Measurements from ENCODE around the gene AGT.
"Not testable (repeated sequence)": the region's sequence is repeated elsewhere in the genome, so short reads cannot be mapped to it uniquely, and the experiment has no call there.

Gene AGT

GRCh38 chr1:230725256-230726012 lies 11.5 kb upstream of the AGT start:
- TF ChIP-seq SP1 (IDR thresholded peaks at IDR 0.05) (no peak), FOXK2 (IDR thresholded peaks at IDR 0.05) (no peak), LEF1 (IDR thresholded peaks at IDR 0.05; ENCODE audit: borderline replicate concordance) (no peak), HDGF (IDR thresholded peaks at IDR 0.05; ENCODE audit: borderline replicate concordance) (no peak), L3MBTL2 (conservative IDR thresholded peaks at IDR 0.05) (no peak), CTBP1 (IDR thresholded peaks at IDR 0.05; ENCODE audit: borderline replicate concordance) (no peak), FOXM1 (IDR thresholded peaks at IDR 0.05; ENCODE audit: borderline replicate concordance) (no peak), SUZ12 (IDR thresholded peaks at IDR 0.05) (no peak)
- DNase-seq (ENCODE audit: extremely low spot score), result no peak
- POLR2A ChIA-PET, result no interaction called here
- CTCF ChIA-PET, result no interaction called here

DNA sequence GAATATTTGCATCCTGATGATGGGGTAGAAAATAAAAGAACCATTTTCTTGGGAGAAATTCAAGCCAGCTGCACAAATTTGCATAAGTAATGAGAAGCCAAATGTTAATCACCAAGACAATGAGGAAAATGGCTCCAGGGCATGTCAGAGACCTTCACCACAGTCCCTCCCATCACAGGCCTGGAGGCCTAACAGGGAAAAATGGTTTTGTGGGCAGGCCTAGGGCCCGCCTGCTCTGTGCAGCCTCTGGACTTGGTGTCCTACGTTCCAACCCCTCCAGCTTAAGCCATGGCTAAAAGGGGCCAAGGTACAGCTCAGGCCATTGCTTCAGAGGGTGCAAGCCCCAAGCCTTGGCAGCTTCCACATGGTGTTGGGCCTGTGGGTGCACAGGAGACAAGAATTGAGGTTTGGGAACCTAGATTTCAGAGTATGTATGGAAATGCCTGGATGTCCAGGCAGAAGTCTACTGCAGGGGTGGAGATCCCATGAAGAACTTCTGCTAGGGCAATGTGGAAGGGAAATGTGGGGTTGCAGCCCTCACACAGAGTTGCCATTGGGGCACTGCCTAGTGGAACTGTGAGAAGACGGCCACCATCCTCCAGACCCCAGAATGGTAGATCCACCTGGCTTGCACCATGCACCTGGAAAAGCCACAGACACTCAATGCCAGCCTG lies 8.1 kb upstream of the AGT start:
- CTCF ChIA-PET; POLR2A ChIA-PET; DNase-seq (ENCODE audit: extremely low spot score): not testable (repeated sequence)

- no peak for DNase-seq (ENCODE audit: extremely low spot score)
- POLR2A ChIA-PET, result no interaction called here
- no peak for TF ChIP-seq BHLHE40 (IDR thresholded peaks at IDR 0.05; ENCODE audit: borderline replicate concordance)
- no peak for TF ChIP-seq PKNOX1 (IDR thresholded peaks at IDR 0.05)
- TF ChIP-seq FOXA1 (IDR thresholded peaks at IDR 0.05), result no peak
- no peak for TF ChIP-seq FOXK2 (IDR thresholded peaks at IDR 0.05)
- no peak for TF ChIP-seq ARNT (IDR thresholded peaks at IDR 0.05)
- CTCF ChIA-PET, result no interaction called here
Measured at GRCh38 chr1:230717251-230717650, 3.3 kb upstream of the AGT start.

- CTCF ChIA-PET, result interaction anchor here (0.7 kb wide), 1 partner anchor 74 kb away, joined by 3 read pairs; no protein-coding TSS in a partner anchor
- POLR2A ChIA-PET; DNase-seq (ENCODE audit: extremely low spot score): not testable (repeated sequence)
Measured at GRCh38 chr1:230716453-230716852, 2.5 kb upstream of the AGT start.

- CTCF ChIA-PET, result no interaction called here
- no peak for DNase-seq (ENCODE audit: extremely low spot score)
Measured at GRCh38 chr1:230715510-230715909, 1.6 kb upstream of the AGT start.

DNA sequence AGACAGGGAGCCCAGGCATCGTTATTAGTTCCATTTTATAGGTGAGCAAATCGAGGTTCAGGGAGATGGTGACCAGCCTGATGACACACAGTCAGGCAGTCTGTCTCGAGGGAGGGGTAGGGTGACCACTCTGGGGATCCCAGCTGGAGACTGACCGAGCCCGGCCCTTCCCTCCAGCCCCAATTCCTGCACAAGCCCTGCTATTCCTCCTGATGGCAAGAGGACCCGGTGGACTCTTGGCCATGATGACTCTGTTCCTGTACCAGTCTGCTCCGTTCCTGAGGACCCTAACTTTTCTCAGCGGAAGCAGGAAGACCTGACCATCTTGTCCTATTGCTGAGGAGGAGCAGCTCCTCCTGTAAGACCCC lies 391 bp downstream of the AGT start:
- ChIA-PET POLR2A (no interaction called here), CTCF (interaction anchor here (0.5 kb wide), 1 partner anchor 547 kb away, joined by 3 read pairs; no protein-coding TSS in a partner anchor)
- TF ChIP-seq TARDBP (IDR thresholded peaks at IDR 0.05) (no peak), HDGF (IDR thresholded peaks at IDR 0.05; ENCODE audit: borderline replicate concordance) (no peak), NFRKB (IDR thresholded peaks at IDR 0.05) (no peak), FOXK2 (IDR thresholded peaks at IDR 0.05) (no peak), SP1 (IDR thresholded peaks at IDR 0.05) (no peak), PKNOX1 (IDR thresholded peaks at IDR 0.05) (no peak), FOXM1 (IDR thresholded peaks at IDR 0.05; ENCODE audit: borderline replicate concordance) (no peak), ZNF384 (IDR thresholded peaks at IDR 0.05) (no peak), BHLHE40 (IDR thresholded peaks at IDR 0.05; ENCODE audit: borderline replicate concordance) (no peak), SUZ12 (IDR thresholded peaks at IDR 0.05) (no peak), FOXA1 (IDR thresholded peaks at IDR 0.05) (no peak), LEF1 (IDR thresholded peaks at IDR 0.05; ENCODE audit: borderline replicate concordance) (no peak), L3MBTL2 (conservative IDR thresholded peaks at IDR 0.05) (no peak), ELF4 (IDR thresholded peaks at IDR 0.05) (no peak)
- no peak for DNase-seq (ENCODE audit: extremely low spot score)

More at GRCh38 chr1:230715510-230715909, 1.6 kb upstream of the AGT start:
- POLR2A ChIA-PET, result no interaction called here
- TF ChIP-seq SP1 (IDR thresholded peaks at IDR 0.05), result no peak
- no peak for TF ChIP-seq ZNF384 (IDR thresholded peaks at IDR 0.05)
- no peak for TF ChIP-seq FOXA1 (IDR thresholded peaks at IDR 0.05)
- no peak for TF ChIP-seq FOXM1 (IDR thresholded peaks at IDR 0.05; ENCODE audit: borderline replicate concordance)
- TF ChIP-seq ARNT (IDR thresholded peaks at IDR 0.05), result no peak
- no peak for TF ChIP-seq HDGF (IDR thresholded peaks at IDR 0.05; ENCODE audit: borderline replicate concordance)
- TF ChIP-seq PKNOX1 (IDR thresholded peaks at IDR 0.05), result no peak
- no peak for TF ChIP-seq NFRKB (IDR thresholded peaks at IDR 0.05)
- no peak for TF ChIP-seq FOXK2 (IDR thresholded peaks at IDR 0.05)
- no peak for TF ChIP-seq LEF1 (IDR thresholded peaks at IDR 0.05; ENCODE audit: borderline replicate concordance)
- TF ChIP-seq L3MBTL2 (conservative IDR thresholded peaks at IDR 0.05), result no peak
- no peak for TF ChIP-seq TARDBP (IDR thresholded peaks at IDR 0.05)
- TF ChIP-seq BHLHE40 (IDR thresholded peaks at IDR 0.05; ENCODE audit: borderline replicate concordance), result no peak
- TF ChIP-seq SUZ12 (IDR thresholded peaks at IDR 0.05), result no peak
- TF ChIP-seq ELF4 (IDR thresholded peaks at IDR 0.05), result no peak

DNA sequence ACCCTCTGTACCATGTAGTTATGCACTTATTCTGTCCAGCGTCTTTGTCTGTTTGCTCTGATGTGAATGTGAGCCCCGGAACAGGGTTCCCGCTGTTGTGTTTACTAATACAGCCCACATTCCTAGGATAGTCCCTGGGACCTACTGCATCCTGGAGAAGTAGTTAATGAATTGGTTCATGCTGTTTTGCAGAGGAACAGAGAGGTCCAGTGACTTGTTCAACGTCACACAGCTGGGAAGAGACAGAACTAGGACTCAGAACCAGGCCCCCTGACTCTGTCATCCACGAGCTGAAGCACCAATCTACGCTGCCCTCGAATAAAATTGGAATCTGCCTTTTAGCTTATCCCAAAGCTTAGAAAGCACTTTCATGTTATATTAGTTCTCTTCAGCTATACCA lies 784 bp downstream of the AGT start:
- POLR2A ChIA-PET, result no interaction called here
- no peak for DNase-seq (ENCODE audit: extremely low spot score)
- TF ChIP-seq LEF1 (IDR thresholded peaks at IDR 0.05; ENCODE audit: borderline replicate concordance) (no peak), TARDBP (IDR thresholded peaks at IDR 0.05) (no peak), HDGF (IDR thresholded peaks at IDR 0.05; ENCODE audit: borderline replicate concordance) (no peak), SUZ12 (IDR thresholded peaks at IDR 0.05) (no peak), PKNOX1 (IDR thresholded peaks at IDR 0.05) (no peak), ELF4 (IDR thresholded peaks at IDR 0.05) (no peak), CTBP1 (IDR thresholded peaks at IDR 0.05; ENCODE audit: borderline replicate concordance) (no peak), BHLHE40 (IDR thresholded peaks at IDR 0.05; ENCODE audit: borderline replicate concordance) (no peak), L3MBTL2 (conservative IDR thresholded peaks at IDR 0.05) (no peak), FOXA1 (IDR thresholded peaks at IDR 0.05) (no peak), FOXK2 (IDR thresholded peaks at IDR 0.05) (no peak), ARNT (IDR thresholded peaks at IDR 0.05) (no peak), NFRKB (IDR thresholded peaks at IDR 0.05) (no peak), SP1 (IDR thresholded peaks at IDR 0.05) (no peak), ZNF384 (IDR thresholded peaks at IDR 0.05) (no peak), FOXM1 (IDR thresholded peaks at IDR 0.05; ENCODE audit: borderline replicate concordance) (no peak)
- CTCF ChIA-PET, result interaction anchor here (0.5 kb wide), 1 partner anchor 546 kb away, joined by 3 read pairs; no protein-coding TSS in a partner anchor

Measured in HEK293T (cell line).